COLO829 (cell line): Measurements from ENCODE around the gene OPALIN.
"Not testable (repeated sequence)": the region's sequence is repeated elsewhere in the genome, so short reads cannot be mapped to it uniquely, and the experiment has no call there.

Experiments used
- DNase-seq: peaks from one replicate; pipeline ENCODE4 v3.0.0; 2012; ENCODE audit warnings: low spot score

The OPALIN gene

DNA sequence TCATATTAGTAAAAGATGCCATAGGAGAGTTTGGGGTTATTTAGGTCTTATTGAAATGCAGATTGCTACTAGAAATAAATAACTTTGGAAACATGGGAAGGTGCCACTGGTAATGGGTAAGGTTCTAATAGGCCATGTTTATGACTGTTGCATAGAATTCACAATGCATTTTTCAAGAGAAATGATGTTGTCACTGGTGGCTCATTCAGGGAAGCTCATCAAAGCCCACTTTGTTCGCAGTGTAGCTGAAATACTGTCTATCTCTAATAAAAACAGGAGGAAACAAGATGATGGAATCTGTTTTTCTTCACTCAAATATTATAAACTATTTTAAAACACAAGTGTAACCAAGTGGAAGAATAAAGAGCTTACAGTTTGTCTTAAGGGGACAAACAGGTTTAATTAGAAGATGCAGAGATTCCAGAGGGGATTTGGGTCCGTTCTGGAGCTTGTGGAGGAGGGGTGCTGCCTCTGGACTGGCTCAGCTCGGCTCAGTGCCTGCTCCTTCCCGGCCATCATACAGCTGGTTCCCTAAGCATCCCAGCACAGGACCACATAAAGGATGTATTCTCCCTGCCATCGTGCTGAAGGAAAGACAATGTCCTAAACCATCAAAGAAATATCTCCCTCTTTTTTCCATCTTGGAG lies 20.4 kb downstream of the OPALIN start:
- peak; percentile 6 for DNase-seq

DNA sequence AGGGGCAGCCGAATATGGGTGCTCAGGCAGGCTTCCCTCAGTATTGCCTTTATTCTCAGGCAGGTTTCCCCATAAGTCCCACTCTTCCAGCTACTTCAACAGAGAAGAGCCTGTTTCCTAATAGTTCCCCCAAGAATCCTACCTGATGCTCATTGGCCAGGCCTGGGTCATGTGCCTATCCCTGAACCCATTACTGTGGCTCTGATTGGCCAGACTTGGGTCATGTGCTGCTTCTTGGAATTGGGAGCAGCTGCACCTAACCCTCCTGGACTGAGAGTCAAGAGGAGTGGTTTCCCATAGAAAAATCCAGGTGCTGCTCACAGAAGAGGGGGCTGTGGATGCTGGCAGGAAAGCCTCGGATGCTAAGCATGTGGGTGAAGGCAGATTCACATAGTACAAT lies 21.7 kb downstream of the OPALIN start:
- DNase-seq = no peak

DNA sequence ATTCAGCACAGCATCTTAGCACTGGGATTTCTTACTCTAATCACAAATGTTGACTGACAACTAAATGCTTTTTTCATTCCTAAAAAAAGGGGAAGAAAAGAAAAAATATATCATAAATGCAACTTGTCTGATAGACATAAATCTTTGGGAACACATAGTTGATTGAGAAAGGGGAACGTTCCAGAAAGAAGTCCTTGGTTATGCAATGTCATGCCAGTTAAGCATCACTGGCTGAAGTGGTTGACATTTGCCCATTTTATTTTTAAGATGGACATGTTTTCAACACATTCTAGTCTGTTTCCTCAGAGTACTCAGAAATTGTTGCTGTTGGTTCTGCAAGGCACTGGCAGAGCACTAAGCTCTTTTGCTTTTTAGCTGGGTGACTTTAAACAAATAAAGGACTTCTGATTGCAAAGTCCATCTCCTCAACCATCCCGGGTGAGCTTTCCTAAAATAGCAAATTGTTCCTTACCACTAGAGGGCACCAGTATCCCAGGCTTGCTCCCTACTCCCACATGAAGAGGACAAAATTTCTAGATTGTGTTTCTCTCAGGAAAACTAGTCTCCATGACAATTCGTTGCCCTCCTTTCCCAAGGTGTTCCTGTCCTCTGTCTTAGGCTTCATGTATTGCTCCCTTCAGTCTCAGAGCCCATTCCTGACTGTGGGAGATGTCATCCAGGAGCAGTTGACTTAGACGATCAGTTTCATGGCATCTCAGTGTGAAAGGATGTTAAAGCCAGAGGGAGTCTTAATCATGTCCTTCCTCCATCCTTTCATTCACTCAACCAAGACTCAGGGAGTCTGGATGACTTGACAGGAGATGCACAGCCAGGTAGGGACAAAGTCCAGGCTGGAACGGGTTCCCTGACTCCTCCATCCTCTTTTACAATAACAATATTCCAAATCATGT lies 23.9 kb downstream of the OPALIN start:
- DNase-seq = peak; percentile 35

DNA sequence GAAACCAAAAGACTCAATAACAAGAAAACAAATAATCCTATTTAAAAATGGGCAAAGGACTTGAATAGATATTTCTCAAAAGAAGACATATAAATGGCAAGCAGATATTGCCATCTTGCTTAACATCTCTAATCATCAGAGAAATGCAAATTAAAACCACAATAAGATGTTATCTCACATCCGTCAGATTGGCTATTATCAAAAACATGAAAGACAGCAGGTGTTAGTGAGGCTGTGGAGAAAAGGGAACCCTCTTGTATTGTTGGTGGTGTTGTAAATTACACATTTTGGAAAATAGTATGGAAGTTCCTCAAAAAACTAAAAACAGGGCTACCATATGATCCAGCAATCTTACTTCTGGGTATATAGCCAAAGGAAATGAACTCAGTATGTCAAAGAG lies 25.7 kb downstream of the OPALIN start:
- no peak for DNase-seq

DNA sequence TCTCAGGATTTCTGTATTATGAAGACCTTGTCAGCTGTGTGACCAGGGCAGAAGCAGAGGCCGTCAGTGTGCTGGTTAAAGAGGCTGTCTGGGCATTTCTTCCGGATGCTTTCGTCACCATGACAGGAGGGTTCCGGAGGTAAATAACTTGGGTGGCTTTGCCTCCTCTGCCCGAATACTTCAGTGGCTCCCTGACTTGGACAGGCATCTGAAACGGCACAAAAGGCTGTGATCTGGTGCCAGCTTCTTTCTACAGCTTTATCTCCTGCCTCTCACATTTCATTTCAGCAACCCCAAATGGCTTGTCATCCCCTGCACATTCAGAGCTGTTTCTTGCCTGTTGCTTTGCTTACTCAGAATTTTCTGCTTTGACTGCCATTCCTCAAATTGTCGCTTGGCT lies 31.3 kb downstream of the OPALIN start:
- DNase-seq = no peak

DNA sequence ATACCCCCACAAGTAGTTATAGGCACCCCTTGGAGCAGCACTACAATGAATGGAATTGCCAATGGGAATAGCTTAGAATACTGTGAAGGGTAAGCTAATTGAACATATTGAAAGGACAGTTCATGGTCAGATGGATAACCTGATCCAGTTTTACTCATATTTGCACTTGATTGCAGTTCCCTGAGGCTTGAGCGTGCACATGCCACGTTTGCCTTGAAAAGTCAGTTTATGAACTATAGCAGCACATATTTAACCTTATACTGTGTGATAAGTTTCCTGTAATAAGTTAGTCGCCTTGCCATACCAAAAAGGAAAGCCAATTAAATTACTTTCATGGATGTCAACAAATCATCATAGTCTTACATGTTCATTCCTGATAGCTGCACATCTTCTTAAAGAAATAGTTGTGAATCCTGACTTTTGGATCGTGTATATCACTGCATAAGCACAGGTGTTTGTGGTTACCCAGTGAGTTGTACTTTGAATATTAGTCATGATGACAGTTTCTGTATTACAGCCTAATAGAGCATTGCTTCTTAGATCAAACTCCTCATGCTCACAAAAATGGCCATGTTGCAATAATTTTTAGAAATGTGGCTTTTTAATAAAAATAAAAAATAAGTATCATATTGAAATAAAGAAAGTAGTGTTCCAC lies 33.0 kb downstream of the OPALIN start:
- DNase-seq = no peak

DNA sequence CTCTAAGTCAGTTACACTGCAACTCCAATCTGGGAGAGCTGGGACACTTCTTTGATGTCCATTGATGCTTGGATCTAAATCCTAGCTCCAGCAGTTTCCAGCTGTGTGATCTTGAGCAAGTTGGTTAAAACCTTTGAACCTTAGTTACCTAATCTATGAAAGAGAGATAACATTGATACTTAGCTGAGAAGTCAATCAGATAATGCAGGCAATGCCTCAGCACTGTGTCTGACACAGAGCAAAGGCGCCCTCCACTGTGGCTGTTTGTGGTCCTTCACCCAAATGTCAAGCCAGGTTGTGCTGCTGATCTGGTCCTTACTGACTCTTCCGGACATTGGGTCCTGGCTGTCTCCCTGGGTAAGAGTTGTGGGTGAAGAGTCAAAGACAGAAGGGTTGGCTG lies 34.4 kb downstream of the OPALIN start:
- DNase-seq = no peak

DNA sequence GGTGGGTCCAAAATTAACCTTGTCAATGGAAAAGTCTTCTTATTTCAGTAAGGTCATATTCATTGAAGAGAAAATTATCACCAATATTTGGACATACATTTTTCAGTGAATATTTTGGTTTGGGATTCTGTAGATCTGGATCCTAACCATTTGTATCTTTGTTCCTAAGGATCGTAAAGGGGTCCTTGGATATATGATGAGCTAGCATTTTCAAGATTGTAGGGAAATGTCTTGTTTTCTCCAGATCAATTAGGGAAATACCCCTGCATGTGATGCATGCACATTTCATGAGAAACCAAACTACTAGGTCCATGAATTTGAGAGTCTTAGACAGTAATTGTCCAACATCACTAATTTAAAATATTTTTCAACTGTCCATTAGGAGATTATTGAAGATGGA lies 36.5 kb downstream of the OPALIN start:
- no peak for DNase-seq

DNA sequence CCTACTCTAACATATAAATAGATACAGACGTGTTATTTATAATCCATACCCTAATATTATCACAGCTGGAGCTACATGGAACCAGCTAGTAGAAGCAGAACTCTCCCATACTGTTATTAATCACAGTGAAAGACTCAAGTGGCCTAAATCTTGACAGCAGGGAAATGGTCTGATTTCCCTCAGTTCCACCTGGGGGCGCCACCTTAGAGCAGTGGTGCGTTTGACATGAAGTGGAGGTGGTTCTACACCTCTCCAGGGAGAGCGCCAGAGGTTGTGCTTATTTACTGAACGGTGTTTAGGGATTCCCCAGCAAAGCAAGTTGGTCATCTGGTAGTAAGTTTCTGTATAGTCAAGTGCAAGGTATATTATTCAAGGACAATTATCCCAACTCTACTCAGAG lies 37.0 kb downstream of the OPALIN start:
- no peak for DNase-seq

DNA sequence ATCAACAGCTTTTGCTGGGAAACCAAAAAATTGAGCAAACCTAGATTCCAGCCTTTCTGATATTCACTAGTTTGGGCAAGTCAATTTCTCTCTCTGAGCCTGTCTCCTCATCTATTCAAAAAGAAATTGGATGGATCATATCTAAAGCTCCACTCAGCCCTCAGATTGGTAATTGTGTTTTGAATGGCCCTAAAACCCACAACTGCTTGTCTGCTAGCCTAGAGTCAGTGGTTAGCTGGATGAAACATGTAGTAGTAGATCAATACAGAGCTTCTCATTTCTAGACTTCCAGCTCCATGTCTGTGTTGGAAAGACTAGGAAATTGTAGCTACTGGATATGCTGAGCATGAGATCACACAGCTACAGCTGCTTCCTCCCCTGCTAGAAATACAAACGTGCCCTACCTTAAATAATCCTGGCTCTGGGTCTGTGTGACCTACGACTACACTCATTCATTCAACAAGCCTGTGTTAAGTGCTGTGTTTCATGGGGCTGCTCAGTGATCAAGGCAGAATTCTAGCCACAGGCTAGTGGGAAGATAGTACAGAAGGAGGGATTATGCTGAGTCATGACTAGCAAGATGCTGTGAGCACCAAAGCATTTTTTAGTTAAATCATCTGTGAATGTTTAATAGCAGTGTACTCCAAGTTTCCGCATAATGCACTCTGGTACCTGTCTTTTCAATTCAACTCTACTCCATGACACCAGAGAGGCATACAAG lies 38.9 kb downstream of the OPALIN start:
- DNase-seq = no peak

DNA sequence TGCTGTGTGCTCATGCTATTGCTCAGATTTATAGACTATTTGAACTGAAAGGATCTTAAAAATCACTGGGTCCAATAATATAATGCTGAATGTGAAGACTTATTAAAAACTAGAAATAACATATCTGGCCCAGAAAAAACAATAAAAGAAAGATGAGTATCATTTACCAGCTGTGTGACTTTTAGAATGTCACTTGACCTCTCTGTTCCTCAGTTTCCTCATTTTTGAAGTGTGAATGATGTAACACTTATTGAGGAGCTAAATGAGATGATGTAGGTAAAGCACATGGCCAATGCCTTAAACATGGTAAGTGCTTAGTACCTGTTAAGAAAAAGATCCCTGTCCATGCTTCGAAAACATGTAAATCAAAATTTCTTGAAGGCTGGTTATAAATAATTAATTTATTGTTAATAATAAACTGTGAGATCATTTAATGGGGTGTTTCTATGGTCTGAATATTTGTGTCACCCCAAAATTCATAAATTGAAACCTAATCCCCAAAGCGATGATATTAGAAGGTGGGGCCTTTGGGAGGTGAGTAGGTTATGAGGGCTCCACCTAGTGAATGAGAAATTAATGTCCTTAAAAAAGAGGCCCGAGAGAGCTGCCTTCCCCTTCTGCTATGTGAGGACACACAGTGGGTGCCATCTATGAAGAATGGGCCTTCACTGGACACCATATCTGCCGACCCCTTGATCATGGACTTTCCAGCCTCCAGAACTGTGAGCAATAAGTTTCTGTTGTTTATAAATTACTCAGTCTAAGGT lies 41.6 kb downstream of the OPALIN start:
- no peak for DNase-seq

DNA sequence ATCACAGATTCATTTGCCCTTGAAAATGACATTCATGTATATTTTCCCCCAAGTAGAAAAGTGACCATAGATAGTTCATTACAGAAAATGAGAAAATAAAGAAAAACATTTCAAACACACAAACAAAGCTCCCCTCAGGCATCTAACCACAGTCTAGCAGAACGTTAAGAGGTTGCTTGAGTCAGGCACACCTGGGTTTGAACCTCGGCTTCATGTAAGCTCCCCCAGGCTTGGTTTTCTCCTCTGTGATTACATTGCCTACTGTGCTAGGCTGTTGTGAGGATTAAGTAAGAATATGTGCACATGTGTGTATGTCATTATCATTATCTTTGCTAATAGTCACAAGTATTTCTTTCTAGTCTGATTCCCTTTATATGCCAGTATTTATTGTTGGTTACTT lies 45.5 kb downstream of the OPALIN start:
- DNase-seq = no peak

DNA sequence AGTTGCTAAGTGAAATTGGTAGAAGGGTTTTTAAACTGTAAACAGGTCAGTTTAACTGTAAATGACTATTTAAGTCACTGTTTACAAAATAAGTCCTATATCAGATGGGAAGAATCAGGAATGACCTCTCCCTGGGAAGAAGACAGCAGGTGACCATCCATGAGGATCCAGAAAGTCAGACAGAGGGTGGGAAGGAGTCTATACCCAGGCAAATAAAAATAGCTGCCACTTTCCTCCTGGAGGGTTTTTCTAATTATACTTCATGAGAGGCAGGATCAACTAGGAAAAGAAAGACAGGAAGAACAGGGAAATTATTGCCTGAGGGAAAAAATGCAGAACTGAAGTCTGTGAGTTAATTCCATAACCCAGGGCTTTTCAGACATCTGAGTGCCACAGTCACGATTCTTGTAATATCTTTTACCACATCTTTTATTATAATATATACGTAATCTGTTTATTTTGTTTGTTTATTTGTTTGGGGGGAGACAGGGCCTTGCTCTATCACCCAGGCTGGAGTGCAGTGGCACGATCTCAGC lies 47.6 kb downstream of the OPALIN start:
- DNase-seq = no peak

DNA sequence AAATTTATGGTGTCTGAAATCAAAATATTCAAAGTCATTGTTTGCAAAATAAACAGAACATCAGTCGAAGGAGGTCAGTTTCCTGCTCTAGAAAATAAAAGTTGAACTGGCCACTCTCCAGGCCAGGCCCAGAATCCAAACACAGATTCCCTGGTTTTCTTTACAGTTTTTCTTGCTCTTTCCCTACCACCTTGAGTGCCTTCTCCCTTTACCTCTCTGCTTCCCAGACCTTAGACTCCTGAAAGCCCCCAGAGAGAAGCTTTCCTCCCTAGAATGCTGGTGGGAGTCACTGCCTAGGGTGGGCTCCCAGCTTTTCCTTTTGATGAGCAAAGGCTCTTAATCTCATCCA lies 48.5 kb downstream of the OPALIN start:
- DNase-seq = no peak

DNA sequence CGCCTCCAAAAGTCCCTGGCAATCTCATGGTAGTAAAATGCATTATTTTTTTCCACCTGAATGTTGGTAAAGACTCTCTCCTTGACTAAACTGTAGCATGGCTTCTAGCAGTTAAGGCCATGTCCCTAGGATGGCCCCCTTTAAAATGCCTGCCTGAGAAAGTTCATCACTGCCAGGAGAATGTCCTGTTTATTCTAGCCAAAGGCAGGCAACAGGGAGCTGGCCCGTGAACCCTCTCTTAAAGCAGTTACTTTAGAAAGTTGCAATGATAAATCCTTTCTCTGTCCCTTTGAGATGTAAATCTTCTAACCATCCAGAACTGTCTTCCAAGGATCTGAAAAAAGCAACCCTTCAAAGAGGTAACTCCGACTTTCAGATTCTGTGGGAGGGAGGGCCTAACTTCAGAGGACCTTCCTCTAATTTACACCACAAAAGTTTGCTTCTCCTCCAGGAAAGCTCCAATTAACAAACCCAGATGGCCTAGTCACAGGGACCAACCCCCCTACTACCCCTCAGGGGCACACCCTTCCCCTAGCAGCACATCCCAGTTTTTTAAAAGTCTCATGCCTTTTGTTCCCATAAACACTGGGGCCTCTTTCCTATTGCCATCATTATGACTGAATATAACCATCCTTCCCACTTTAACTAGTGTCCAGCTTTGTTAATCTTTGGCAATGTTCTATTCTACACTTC lies 49.0 kb downstream of the OPALIN start:
- DNase-seq = no peak

DNA sequence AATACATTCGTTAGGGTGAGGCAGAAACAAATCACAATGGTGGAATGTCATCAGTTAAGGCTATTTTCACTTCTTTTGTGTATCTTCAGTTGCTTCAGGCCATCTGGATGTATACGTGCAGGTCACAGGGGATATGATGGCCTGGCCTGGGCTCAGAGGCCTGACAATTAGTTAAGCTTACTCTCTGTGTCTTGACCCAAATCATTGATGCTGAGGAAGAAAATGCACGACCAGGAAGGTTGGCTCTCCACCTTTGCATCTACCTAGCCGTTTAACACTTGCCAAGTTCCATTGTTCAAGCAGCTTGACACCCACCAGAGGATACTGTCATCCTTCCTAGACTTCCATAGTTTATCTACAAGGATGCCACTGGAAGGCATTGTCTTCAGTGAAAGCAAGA lies 49.9 kb downstream of the OPALIN start:
- not testable (repeated sequence) for DNase-seq

DNA sequence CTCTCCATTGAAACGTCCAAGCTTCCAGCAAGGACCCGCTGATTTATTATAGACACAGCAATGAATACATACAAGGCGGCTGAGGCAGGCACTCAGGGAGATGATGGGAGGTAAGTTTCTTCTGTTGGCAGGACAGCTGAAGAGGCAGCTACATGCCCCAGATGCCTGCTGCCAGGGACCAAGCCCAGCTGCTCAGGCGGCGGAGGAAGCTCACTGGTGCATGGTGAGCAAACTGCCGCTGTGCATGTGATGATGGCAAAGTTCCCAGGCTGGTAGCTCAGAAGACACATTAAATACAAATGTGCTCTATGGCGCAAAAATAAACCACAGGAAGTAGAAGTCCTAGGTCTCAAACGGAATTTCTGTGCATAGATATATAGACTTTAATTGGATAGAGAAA lies 52.3 kb downstream of the OPALIN start:
- DNase-seq = peak; percentile 2

DNA sequence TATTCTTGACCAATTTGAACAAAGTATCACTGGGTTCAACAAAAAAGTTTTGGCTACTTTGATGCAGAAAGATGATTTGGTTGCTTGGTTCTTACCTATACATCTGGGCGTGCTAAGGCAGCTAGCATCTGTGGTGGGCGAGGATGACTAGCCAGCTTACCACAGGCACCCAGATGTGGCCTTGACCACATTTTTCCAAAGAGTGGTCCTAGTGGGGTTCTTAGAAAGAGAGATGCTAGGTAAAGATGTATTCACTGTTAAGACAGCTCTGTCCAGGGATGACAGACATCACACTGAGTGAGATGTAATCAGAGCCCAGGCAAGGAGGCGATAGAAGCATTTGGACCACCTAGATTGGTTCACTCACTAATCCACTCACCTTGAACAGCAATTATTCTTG lies 53.8 kb downstream of the OPALIN start:
- no peak for DNase-seq

DNA sequence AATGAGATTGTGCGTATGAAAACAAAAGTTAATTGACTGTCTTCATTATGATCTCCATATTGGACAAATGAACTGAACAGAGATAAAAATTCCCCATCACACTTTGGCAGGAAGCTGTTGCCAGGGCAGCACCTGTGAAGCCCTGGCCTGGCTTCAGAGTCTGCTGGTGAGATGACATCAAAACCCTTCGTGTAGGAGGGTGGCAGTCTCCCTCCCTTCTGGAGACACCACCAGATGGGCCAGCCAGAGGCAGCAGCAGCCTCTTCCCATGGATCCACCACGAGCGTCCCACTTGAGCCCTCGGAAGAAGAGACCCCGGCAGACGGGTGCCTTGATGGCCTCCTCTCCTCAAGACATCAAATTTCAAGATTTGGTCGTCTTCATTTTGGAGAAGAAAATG lies 54.6 kb downstream of the OPALIN start, which contains the start of gene DNTT:
DNTT (plus strand) TSS at position 205 of the 400 bp plus-strand sequence; CDS start at position 269, 64 bp downstream.
- DNase-seq = no peak

DNA sequence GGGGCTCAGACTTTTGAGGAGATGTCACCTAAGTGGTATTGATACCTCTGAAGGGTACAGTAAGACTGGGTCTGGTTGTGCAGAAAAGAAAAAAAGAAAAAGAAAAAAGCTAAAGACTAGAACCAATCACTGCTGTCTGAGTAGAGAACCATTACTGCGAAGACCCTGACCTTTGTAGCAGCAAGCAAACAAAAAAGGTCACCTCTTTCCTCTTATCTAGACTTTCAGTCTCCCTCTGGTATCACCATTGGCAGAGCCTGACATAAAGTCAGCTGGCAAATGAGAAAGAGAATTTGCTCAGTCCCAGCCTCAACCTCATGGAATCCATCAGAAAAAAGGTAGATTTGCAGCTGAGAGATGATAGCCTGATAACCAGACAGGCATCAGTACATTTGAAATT lies 57.2 kb downstream of the OPALIN start:
- DNase-seq = no peak

DNA sequence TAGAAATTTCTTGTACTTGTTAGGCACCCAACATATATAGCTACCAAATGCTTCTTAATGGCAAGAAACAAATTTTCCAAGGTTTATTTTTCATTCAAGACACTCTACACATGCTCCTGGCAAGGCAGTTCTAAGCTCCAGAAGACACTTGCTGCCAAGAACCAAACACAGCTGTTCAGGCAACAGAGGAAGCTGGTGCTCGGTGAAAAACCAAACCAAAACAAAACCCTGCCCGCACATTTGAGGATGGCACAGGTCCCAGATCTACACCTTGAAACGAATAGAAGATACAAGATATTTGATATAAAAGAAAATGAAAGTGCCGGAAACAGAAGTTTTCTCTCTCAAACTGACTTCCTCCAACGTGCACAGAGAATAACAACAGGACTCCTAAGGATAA lies 59.4 kb downstream of the OPALIN start:
- no peak for DNase-seq
